Stimulated activated CD8-positive, alpha-beta memory T cell treated with anti-CD3 and anti-CD28 coated beads, Interleukin-4, amount 100 ng/mL, for 24 hours (primary cell): Measurements from ENCODE around the gene DNMT1.
"Not testable (repeated sequence)": the region's sequence is repeated elsewhere in the genome, so short reads cannot be mapped to it uniquely, and the experiment has no call there.

Experiments
- DNase-seq: peaks from one replicate; pipeline ENCODE4 v3.0.0-alpha.2; 2020; ENCODE audit warnings: low read depth

Gene DNMT1

GRCh38 chr19:10194500-10195198 lies at the start of gene DNMT1:
DNMT1 (minus strand) TSS chr19:10194953; CDS start chr19:10194899, 54 bp downstream.
- DNase-seq, result peak; percentile 96

- DNase-seq, result no peak
Measured at GRCh38 chr19:10243606-10244005, 48.9 kb upstream of the DNMT1 start.

- DNase-seq, result not testable (repeated sequence)
Measured at GRCh38 chr19:10241826-10242449, 47.2 kb upstream of the DNMT1 start.

GRCh38 chr19:10238172-10238783 lies 43.5 kb upstream of the DNMT1 start:
- DNase-seq, result no peak

- DNase-seq, result no peak
Measured at GRCh38 chr19:10237702-10238101, 42.9 kb upstream of the DNMT1 start.

- not testable (repeated sequence) for DNase-seq
Measured at GRCh38 chr19:10235409-10235808, 40.7 kb upstream of the DNMT1 start.

- no peak for DNase-seq
Measured at GRCh38 chr19:10235003-10235402, 40.2 kb upstream of the DNMT1 start.

- DNase-seq, result no peak
Measured at GRCh38 chr19:10233946-10234345, 39.2 kb upstream of the DNMT1 start.

- DNase-seq, result no peak
Measured at GRCh38 chr19:10231612-10232228, 37.0 kb upstream of the DNMT1 start.

- DNase-seq, result peak; percentile 54
Measured at GRCh38 chr19:10230861-10231611, 36.3 kb upstream of the DNMT1 start, which contains the start of gene S1PR2. S1PR2 (minus strand) TSS chr19:10231331; CDS start chr19:10224905, 6,426 bp downstream.

GRCh38 chr19:10230173-10230860 lies 35.6 kb upstream of the DNMT1 start:
- peak; percentile 43 for DNase-seq

GRCh38 chr19:10228920-10229319 lies 34.2 kb upstream of the DNMT1 start:
- DNase-seq, result no peak

GRCh38 chr19:10228393-10228792 lies 33.6 kb upstream of the DNMT1 start:
- DNase-seq, result no peak

- DNase-seq, result no peak
Measured at GRCh38 chr19:10227026-10227971, 32.5 kb upstream of the DNMT1 start.

GRCh38 chr19:10226376-10227025 lies 31.7 kb upstream of the DNMT1 start:
- no peak for DNase-seq

- DNase-seq, result no peak
Measured at GRCh38 chr19:10226021-10226375, 31.2 kb upstream of the DNMT1 start.

GRCh38 chr19:10224337-10224736 lies 29.6 kb upstream of the DNMT1 start:
- no peak for DNase-seq

GRCh38 chr19:10223488-10224213 lies 28.9 kb upstream of the DNMT1 start:
- DNase-seq, result no peak
